HG03457 (cell line): Measurements from ENCODE around the gene SNIP1.
"Not testable (repeated sequence)": the region's sequence is repeated elsewhere in the genome, so short reads cannot be mapped to it uniquely, and the experiment has no call there.

Source experiments
- ATAC-seq: cut with Tn5 transposase; IDR thresholded peaks from one replicate; pipeline ENCODE4 v1.9.1; 2021; ENCODE audit warnings: moderate number of reproducible peaks; ENCODE audit not compliant: unreplicated experiment

The SNIP1 gene

GRCh38 chr1:37514350-37515184 lies 39.5 kb downstream of the SNIP1 start, which contains the start of gene MEAF6:
TSS of gene MEAF6 (minus strand) at chr1:37514766. CDS start at chr1:37514746, 20 bp downstream.
- peak; percentile 60 for ATAC-seq

- no peak for ATAC-seq
Measured at GRCh38 chr1:37513795-37514349, 40.2 kb downstream of the SNIP1 start.

DNA sequence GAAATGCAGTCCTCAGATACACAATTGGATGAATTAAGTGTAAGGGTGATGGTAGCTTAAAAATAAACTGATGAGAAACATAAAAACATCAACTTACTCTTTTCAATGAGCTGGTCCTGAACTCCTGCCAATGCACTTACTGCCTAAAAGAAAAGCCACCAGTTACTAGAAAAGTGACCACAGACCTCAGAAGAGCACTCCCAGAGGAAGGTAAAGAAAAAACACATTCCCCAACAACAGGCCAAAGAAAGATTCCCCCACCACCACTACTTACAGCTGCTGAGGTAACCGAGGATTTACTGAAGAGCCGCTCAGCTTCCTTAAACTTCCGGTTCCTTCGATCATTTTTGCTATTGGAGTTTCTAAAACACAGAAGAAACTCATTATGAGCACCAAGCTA lies 44.9 kb downstream of the SNIP1 start:
- no peak for ATAC-seq

- no peak for ATAC-seq
Measured at GRCh38 chr1:37506740-37507139, 47.4 kb downstream of the SNIP1 start.

- not testable (repeated sequence) for ATAC-seq
Measured at GRCh38 chr1:37502791-37503190, 51.3 kb downstream of the SNIP1 start.

- ATAC-seq: no peak
Measured at GRCh38 chr1:37502104-37502503, 52.0 kb downstream of the SNIP1 start.

DNA sequence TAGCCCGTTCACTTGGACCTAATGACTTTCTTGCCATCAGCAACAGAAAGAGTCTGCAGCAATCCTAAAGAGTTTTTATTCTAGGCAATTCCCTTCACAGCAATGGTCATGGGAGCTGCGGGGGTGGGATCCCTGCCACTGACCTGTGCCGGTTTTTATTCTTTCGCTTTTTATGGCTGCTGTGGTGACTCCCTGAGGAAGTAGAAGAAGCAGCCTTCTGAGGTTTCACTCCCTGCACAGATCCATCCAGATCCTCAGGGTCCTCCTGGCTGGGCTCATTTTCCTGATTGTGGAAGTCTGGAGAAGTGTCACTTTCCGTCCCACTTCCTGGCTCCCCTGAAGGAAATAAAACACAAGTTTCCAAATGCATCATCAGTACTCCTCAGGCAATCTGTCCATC lies 52.4 kb downstream of the SNIP1 start:
- no peak for ATAC-seq

DNA sequence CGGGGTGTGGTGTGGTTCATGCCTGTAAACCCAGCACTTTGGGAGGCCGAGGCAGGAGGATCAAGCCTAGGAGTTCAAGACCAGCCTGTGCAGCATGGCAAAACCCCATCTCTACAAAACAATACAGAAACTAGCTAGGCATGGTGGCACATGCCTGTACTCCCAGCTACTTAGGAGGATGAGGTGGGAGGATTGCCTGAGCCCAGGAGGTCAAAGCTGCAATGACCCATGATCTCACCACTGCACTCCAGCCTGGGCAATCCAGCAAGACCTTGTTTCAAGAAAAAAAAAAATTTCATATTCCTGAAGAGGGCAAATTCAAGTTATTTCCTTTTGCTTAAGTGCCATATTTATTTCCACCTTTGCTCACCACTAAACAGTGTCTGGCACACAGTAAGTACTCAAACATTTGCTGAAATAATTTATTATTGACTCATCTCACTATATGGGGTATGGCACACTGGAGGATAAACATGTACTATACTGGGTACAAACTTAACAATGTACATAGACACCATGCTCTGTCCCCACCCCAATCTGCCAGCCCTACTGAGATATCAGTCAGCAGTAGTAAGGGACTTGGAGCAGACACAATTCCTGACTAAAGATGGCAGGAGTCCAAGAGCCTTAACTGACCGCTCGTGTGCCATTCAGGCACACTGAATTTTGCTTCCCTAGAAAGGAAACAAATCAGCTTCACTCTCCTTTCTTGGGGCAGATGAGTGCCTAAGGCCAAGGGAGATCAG lies 55.0 kb downstream of the SNIP1 start:
- no peak for ATAC-seq

DNA sequence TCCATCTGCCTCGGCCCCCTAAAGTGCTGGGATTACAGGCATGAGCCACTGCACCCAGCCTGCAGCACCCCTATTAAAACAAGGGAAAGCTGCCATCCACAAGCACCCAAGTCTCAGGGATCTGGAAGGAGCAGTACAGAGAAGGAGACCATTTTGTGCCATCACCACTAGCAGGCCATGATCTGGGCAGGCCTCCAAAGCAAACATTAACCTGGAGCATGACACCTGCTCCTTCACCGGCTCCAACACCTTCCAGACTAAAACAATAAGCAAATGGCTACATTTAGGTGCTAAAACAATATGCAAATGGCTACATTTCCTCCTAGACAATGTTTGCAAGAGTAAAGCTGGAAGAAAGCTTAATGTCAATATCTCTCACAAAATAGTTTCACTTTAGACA lies 56.3 kb downstream of the SNIP1 start:
- ATAC-seq: no peak

GRCh38 chr1:37495875-37496274 lies 58.2 kb downstream of the SNIP1 start:
- no peak for ATAC-seq

- no peak for ATAC-seq
Measured at GRCh38 chr1:37493336-37494098, 60.6 kb downstream of the SNIP1 start.

DNA sequence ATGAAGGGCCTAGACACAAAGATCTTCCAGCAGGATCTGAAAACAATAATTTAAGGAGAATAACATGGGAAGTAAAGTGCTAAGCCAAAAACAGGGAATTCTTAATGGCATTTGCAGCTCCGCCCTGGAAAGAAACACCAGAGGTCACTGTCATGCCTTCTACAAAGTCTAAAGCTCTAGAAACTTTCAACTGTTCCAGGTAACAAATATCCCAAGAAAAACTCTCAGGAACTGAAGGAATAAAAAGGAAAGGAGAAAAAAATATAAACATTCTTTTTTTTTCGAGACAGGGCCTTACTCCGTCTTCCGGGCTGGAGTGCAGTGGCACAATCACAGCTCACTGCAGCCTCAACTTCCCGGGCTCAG lies 66.5 kb downstream of the SNIP1 start:
- ATAC-seq: no peak

DNA sequence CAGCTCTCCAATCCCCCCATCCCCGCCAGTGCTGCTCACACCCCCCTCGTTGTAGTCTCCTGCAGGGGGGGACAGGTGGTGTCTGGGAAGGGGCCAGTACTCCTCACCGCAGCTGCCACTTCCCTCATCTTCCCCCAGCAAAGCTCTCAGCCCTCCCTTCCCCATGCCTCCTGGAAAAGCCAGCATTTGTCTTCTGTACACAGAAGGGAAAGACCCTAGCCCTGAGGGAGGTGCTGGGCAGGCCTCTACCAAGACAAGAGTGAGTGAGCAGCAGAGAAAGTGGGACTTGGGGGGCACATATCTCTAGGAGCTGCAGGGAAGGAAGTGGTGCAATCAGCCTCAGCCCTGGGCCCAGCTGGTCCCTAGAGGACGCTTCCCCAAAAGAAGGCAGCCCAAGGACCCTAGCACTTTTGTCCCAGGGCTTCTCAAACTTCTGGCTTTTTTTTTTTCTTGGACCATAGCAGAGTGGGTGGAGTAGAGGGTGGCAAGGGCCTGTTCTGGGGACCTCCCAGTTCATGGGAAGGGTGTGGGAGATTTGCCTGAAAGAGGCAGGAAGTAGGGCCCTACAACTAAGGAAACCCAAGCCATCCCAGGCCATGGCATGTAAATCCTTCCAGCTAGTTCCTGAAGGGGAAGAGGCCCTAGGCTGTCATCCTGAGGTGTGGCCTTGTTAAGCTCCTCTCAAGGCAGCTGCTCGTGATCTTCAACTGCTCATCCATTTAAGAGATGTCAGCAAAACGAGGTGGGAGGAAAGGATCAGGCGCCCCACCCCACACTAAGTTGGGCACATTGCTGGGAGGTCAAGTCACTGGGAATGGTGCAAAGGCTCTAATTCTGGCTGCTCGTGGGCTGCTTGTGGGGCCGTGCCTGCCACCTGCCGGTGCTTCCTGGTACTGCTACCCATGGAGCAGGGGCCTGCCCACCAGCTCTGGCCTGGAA lies 67.1 kb downstream of the SNIP1 start:
- ATAC-seq: no peak

DNA sequence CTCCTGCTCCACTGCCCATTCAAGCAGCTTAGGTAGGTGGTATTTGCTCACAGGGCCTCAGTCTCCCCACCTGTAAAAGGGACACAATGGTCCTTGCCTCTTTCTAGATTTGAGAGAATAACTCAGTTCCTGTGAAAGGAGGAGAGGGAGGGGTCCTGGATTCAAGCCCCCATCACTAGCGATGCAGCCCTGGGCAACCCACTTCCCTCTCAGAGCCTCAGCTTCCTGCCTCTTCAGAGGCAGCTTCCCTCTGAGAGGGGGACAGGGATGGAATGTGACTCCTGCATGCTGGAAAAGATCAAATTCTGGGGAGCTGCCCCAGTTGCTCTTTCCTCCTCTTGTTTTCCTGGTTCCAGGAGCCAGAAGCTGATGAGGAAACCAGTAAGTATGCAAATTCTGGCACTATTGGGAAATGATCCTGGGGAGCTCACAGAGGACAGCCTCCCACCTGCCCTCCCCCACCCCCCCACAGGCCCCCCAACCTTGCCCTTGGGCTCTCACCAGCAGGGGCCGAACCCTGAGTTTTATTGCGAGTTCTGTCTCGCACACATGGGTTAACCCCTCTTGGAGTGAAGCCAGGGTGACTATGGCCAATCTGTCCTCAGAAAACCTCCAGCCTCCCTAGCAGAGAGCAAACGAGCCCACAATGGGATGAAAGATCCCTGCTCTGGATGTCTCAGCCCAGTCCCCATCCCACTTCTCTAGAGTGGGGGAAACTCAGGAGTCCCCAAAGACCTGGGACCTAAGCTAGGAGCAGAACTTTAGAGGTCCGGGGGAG lies 68.0 kb downstream of the SNIP1 start:
- ATAC-seq: no peak
